DND-41 (cell line): ENCODE results near the gene ZNF45.
A peak's percentile ranks its signal among the peaks of the same experiment; 100 is the strongest.
"Not testable (repeated sequence)": the region's sequence is repeated elsewhere in the genome, so short reads cannot be mapped to it uniquely, and the experiment has no call there.

Experiments
- ATAC-seq: fragments of 200-7000 bp; cut with Tn5 transposase; 3 replicates; pipeline ENCODE4 v1.9.1; 2021; ENCODE audit warnings: low read depth; ENCODE audit not compliant: insufficient read depth
- DNase-seq: peaks from one replicate; pipeline ENCODE4 v3.0.0-alpha.2; 2020
- H2AFZ ChIP-seq: 2 replicates; pipeline ENCODE4 v1.6.0; 2012; ENCODE audit warnings: low read depth, low read length
- H3K27ac ChIP-seq: 2 replicates; pipeline ENCODE4 v1.5.1; 2012; ENCODE audit warnings: low read length, inconsistent platforms
- H3K27me3 ChIP-seq: fragments of 200-600 bp; sonication (generic); 2 replicates; pipeline ENCODE4 v1.6.0; 2012; ENCODE audit warnings: low read length, mild to moderate bottlenecking, inconsistent platforms; ENCODE audit not compliant: insufficient read depth, poor library complexity
- H3K36me3 ChIP-seq: 2 replicates; pipeline ENCODE4 v1.5.1; 2012; ENCODE audit warnings: low read length, inconsistent platforms; ENCODE audit not compliant: insufficient read depth
- H3K4me1 ChIP-seq: 2 replicates; pipeline ENCODE4 v1.5.1; 2012; ENCODE audit warnings: mild to moderate bottlenecking, low read length; ENCODE audit not compliant: insufficient read depth
- H3K4me2 ChIP-seq: 2 replicates; pipeline ENCODE4 v1.6.0; 2012; ENCODE audit warnings: mild to moderate bottlenecking, moderate library complexity, low read length, inconsistent platforms; ENCODE audit not compliant: insufficient read depth
- H3K4me3 ChIP-seq, 2 experiments: fragments of 200-600 bp in 1 of 2; shearing (Covaris generic) in 1 of 2; 2 replicates each; pipeline ENCODE4 v1.5.1; 2012 to 2016; ENCODE audit warnings: inconsistent platforms in 2 of 2, low read length in 2 of 2, mild to moderate bottlenecking in 2 of 2, low read depth in 1 of 2, moderate library complexity in 1 of 2
- H3K79me2 ChIP-seq: 2 replicates; pipeline ENCODE4 v1.6.0; 2012; ENCODE audit warnings: low read length, inconsistent platforms; ENCODE audit not compliant: insufficient read depth
- H3K9ac ChIP-seq: 2 replicates; pipeline ENCODE4 v1.6.0; 2012; ENCODE audit warnings: low read depth, mild to moderate bottlenecking, inconsistent platforms, low read length, moderate library complexity
- H3K9me3 ChIP-seq: 2 replicates; pipeline ENCODE4 v1.5.1; 2012; ENCODE audit warnings: low read length, moderate library complexity, mild to moderate bottlenecking, inconsistent platforms; ENCODE audit not compliant: insufficient read depth, severe bottlenecking
- H4K20me1 ChIP-seq: 2 replicates; pipeline ENCODE4 v1.6.0; 2012; ENCODE audit warnings: low read length; ENCODE audit not compliant: insufficient read depth
- CTCF ChIP-seq: IDR thresholded peaks from 2 replicates; pipeline ENCODE4 v1.5.1; 2012; ENCODE audit warnings: borderline replicate concordance, low read length, moderate library complexity, mild to moderate bottlenecking; ENCODE audit not compliant: poor library complexity, severe bottlenecking; ENCODE audit errors: extremely low read depth
- EZH2 ChIP-seq: IDR thresholded peaks from 3 replicates; pipeline ENCODE4 v1.6.1; 2012; ENCODE audit warnings: borderline replicate concordance, low read depth, mild to moderate bottlenecking, moderate library complexity, low read length, inconsistent platforms; ENCODE audit not compliant: severe bottlenecking

ZNF45 gene

DNA sequence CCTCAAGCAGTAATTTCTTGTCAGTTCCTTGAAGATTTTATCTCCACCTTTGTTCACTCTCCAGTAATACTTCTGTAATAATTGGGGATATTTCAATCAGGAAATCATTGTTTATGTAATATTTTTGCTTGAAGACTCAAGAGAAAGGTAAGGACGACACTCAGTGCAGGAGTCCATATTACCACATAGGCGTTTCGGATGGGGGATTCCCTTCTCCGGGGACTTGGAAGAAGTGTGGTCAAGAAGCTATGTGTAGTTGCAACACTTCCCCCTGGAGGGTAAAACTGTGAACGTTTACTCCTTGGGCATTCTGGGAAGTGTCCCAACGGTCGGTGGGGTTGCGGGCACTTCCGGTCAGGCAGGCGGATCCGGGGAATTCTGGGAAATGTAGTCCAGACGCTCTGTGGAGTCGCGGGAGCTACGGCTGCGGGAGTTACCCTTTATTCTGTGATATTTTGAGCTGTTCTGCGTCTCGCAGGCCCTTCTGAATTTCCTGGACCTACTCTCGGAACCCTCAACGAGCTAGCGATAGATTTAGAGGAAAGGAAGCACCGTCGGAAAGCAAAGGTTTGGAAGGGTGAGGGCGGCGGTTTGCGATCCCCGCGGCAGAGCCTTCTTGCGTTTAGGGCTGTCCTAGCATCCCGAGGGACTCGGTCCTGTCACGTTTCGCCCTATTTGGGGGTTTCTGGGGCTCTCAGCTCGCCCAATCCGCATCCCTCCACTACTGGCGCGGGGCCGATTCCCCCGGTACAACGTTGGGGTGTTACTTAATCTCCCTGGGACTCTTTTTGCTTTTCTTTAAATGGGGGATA lies 16.0 kb upstream of the ZNF45 start, which contains the start of gene ZNF221:
Gene ZNF221, plus strand, starts transcription at position 395 of the 812 bp plus-strand sequence. CDS start 11,499 bp downstream, outside the sequence.
- DNase-seq (peak; percentile 79), ATAC-seq (peak; percentile 89)
- H4K20me1 ChIP-seq, result no peaks in the 10 kb centered on the region
- H3K79me2 ChIP-seq, result peaks cover 7% of the 10 kb centered on the region; the same call in 1 of the 2 replicates
- TF ChIP-seq CTCF, result peak; percentile 36
- TF ChIP-seq EZH2, result no peak
- peak within 1 kb of the TSS; percentile 98 for H2AFZ ChIP-seq
- peak within 1 kb of the TSS; percentile 69 for H3K4me2 ChIP-seq
- peaks cover 13% of the 10 kb centered on the region for H3K4me1 ChIP-seq
- peak within 1 kb of the TSS; percentile 78 for H3K27ac ChIP-seq
- H3K36me3 ChIP-seq, result no peaks in the 10 kb centered on the region
- H3K27me3 ChIP-seq, result no peaks in the 10 kb centered on the region
- peaks cover 13% of the 10 kb centered on the region for H3K9me3 ChIP-seq
- peak within 1 kb of the TSS; percentile 74 to 84 for H3K4me3 ChIP-seq
- peak within 1 kb of the TSS; percentile 71 for H3K9ac ChIP-seq

- not testable (repeated sequence) for H3K27ac ChIP-seq, ATAC-seq, H3K4me2 ChIP-seq, H3K4me3 ChIP-seq, H3K79me2 ChIP-seq, H2AFZ ChIP-seq, H3K9ac ChIP-seq, H3K36me3 ChIP-seq, DNase-seq, H4K20me1 ChIP-seq, H3K27me3 ChIP-seq
- Histone ChIP-seq H3K9me3 (peaks cover 13% of the 10 kb centered on the region), H3K4me1 (peaks cover 13% of the 10 kb centered on the region)
These were observed 14.7 kb upstream of the ZNF45 start for GRCh38 chr19:43949803-43950202.

DNA sequence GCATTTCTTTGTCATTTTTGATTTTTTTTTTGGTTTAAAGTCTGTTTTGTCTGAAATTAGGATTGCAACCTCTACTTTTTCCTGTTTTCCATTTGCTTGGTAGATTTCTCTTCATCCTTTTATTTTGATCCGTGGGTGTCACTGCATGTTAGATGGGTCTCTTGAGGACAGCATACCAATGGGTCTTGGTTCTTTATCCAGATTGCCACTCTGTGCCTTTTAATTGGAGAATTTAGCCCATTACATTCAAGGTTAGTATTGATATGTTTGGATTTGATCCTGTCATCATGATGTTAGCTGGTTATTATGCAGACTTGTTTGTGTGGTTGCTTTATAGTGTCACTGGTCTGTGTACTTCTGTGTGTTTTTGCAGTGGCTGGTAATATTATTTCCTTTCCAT lies 12.3 kb upstream of the ZNF45 start:
- not testable (repeated sequence) for ATAC-seq, H4K20me1 ChIP-seq, H3K9ac ChIP-seq, H3K4me2 ChIP-seq, H3K27me3 ChIP-seq, H2AFZ ChIP-seq, DNase-seq, H3K4me3 ChIP-seq, H3K36me3 ChIP-seq, H3K27ac ChIP-seq, H3K79me2 ChIP-seq
- Histone ChIP-seq H3K4me1 (peaks cover 11% of the 10 kb centered on the region), H3K9me3 (peaks cover 13% of the 10 kb centered on the region)

GRCh38 chr19:43941209-43941608 lies 6.1 kb upstream of the ZNF45 start:
- Histone ChIP-seq H3K9ac (no peak overlapping the region), H3K4me3 (no peak overlapping the region), H3K27ac (no peak overlapping the region), H2AFZ (no peak overlapping the region), H3K27me3 (no peaks in the 10 kb centered on the region), H3K4me2 (no peak overlapping the region), H3K36me3 (no peaks in the 10 kb centered on the region), H4K20me1 (no peaks in the 10 kb centered on the region), H3K79me2 (no peaks in the 10 kb centered on the region), H3K4me1 (peaks cover under 1% of the 10 kb centered on the region; the same call in 1 of the 2 replicates), H3K9me3 (peaks cover 4% of the 10 kb centered on the region)
- no peak for ATAC-seq
- no peak for DNase-seq
- no peak for TF ChIP-seq CTCF
- TF ChIP-seq EZH2, result no peak
